HepG2 (cell line): Measurements from ENCODE around the gene AXIN1.

ENCODE experiments used
- HNRNPL ChIP-seq: fragments of 200-400 bp; formaldehyde crosslinking; IDR thresholded peaks from 2 replicates; pipeline ENCODE4 v1.6.1; 2017; ENCODE audit warnings: mild to moderate bottlenecking, low read depth, low read length
- POLR2AphosphoS5 ChIP-seq: IDR thresholded peaks from 2 replicates; pipeline ENCODE4 v1.6.1; 2012; ENCODE audit warnings: low read depth, low read length
- TF ChIP-seq, protein P1 (sequence below): sonication (generic); formaldehyde crosslinking; IDR thresholded peaks from 2 replicates; pipeline ENCODE4 v1.8.0; 2023; ENCODE audit warnings: mild to moderate bottlenecking, missing genetic modification reagents
- TF ChIP-seq, protein P2 (sequence below): IDR thresholded peaks from 2 replicates; pipeline ENCODE4 v1.6.1; 2016; ENCODE audit warnings: control low read depth

DNA sequence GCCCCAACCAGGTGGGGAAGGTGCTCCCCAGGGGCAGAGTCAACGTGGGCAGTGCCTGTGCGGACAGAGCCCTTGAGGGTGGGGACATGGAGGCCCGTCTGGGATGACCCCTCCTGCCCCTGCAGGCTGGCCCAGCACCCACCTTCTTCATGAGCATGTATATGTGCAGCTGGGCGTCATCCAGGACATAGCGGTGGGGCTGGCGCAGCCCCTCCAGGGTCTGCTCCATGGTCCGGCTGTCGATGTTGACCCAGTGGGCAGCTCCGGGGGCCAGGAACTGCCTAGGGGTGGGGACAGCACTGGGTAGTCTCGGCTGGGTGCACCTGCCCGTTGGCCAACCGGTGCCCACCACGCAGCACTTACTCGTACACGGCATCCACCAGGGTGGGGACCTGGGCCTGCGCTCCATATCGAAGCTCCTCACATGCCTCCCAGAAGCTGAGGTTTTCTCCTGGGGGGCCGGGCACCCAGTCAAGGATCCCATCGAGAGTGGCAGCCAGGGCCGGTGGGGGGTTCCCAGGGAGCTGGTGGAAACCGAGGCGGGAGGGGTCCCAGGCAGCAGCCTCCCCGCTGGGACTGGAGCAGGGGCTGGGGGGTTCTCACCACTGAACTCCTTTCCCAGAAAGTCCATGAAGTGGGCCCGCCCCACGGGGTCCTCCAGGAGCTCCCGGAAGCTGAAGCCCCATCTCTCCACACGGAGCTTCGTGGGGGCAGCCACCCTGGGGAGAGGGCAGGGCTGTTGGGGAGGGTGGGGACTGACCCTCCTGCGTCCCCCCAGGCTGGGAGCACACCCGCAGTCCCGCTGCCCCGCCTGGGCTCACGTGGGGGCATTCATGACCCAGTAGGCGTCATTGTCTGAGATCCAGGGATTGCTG, 81.9 kb downstream of the AXIN1 start:
- TF ChIP-seq, protein P1, sequence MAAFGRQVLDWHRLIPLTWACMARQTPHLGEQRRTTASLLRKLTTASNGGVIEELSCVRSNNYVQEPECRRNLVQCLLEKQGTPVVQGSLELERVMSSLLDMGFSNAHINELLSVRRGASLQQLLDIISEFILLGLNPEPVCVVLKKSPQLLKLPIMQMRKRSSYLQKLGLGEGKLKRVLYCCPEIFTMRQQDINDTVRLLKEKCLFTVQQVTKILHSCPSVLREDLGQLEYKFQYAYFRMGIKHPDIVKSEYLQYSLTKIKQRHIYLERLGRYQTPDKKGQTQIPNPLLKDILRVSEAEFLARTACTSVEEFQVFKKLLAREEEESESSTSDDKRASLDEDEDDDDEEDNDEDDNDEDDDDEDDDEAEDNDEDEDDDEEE: no peak
- TF ChIP-seq, protein P2, sequence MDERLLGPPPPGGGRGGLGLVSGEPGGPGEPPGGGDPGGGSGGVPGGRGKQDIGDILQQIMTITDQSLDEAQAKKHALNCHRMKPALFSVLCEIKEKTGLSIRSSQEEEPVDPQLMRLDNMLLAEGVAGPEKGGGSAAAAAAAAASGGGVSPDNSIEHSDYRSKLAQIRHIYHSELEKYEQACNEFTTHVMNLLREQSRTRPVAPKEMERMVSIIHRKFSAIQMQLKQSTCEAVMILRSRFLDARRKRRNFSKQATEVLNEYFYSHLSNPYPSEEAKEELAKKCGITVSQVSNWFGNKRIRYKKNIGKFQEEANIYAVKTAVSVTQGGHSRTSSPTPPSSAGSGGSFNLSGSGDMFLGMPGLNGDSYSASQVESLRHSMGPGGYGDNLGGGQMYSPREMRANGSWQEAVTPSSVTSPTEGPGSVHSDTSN (CRISPR knock-in tag): no peak
- TF ChIP-seq HNRNPL (no peak), POLR2AphosphoS5 (no peak)
